D721Med (cell line): ENCODE measurements around the gene CDYL.

Experiments used
- DNase-seq: peaks from one replicate; pipeline ENCODE4 v3.0.0; 2011; ENCODE audit warnings: low spot score; ENCODE audit not compliant: insufficient read length
- FAIRE-seq: peaks from 2 replicates; lab custom pipeline; 2011; peaks lifted over from hg19 to GRCh38; lab: Jason Lieb, UNC
- TF ChIP-seq, protein P1 (sequence below): IDR thresholded peaks from 2 replicates; pipeline ENCODE4 v1.5.1; 2012; ENCODE audit warnings: mild to moderate bottlenecking, control low read depth; ENCODE audit not compliant: insufficient read depth; ENCODE audit errors: missing control alignments

Gene CDYL

GRCh38 chr6:4899249-4900034, 123.2 kb downstream of the CDYL start:
- TF ChIP-seq, protein P1, sequence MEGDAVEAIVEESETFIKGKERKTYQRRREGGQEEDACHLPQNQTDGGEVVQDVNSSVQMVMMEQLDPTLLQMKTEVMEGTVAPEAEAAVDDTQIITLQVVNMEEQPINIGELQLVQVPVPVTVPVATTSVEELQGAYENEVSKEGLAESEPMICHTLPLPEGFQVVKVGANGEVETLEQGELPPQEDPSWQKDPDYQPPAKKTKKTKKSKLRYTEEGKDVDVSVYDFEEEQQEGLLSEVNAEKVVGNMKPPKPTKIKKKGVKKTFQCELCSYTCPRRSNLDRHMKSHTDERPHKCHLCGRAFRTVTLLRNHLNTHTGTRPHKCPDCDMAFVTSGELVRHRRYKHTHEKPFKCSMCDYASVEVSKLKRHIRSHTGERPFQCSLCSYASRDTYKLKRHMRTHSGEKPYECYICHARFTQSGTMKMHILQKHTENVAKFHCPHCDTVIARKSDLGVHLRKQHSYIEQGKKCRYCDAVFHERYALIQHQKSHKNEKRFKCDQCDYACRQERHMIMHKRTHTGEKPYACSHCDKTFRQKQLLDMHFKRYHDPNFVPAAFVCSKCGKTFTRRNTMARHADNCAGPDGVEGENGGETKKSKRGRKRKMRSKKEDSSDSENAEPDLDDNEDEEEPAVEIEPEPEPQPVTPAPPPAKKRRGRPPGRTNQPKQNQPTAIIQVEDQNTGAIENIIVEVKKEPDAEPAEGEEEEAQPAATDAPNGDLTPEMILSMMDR: no peak
- DNase-seq (no peak), FAIRE-seq (no peak)

GRCh38 chr6:4901386-4902061, 125.3 kb downstream of the CDYL start:
- no peak for FAIRE-seq
- TF ChIP-seq, protein P1: no peak
- DNase-seq: no peak

DNA sequence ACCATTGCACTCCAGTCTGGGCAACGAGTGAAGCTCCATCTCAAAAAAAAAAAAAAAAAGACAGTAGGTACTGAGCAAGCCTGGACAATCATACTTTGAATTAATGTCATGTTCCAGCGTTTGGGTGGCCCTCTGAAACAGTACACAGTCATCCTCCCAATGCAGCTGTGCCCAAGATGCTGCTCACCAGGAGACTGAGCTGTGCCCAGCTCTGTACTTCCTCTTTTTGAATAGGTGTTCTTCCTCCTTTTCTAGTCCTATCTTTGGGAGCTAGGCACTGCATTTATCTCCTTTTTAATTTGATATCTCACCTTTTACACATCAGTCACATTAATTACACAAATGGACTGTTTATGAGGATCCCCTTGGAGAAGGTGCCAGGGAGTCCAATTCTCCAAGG, 126.2 kb downstream of the CDYL start:
- FAIRE-seq (no peak), DNase-seq (no peak)
- TF ChIP-seq, protein P1: no peak

GRCh38 chr6:4903121-4903520, 126.9 kb downstream of the CDYL start:
- TF ChIP-seq, protein P1: no peak
- DNase-seq (no peak), FAIRE-seq (no peak)

DNA sequence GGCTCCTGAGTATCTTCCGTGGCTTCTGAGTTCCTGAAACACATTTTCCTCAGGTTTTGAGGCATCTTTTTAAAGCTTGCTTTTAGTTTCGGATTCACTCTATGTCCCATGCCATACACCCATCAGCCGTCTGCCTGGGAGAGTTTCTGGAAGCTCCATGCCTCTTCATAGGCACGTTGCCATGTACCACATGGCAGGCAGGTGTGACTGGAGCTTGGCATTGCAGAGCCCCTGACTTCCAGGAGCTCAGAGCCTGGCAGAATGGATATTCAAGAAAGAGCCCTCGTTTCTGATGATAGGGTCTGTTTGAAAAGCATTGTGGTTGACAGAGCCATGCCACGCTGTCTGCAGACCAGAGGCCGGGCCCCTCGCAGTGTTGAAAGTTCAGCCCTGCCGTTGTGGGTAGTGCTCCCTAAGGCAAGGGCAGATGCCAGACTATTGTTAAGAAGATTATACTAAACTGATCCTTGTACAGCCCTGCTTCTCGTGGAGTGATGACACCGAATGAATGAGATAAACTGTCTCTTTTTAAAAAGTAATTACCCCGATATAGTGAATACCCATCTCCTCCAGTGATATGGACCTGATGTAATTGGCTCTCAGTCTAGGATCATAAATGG, 127.7 kb downstream of the CDYL start:
- TF ChIP-seq, protein P1: no peak
- peak; percentile 63 for DNase-seq
- FAIRE-seq: peak; percentile 69

DNA sequence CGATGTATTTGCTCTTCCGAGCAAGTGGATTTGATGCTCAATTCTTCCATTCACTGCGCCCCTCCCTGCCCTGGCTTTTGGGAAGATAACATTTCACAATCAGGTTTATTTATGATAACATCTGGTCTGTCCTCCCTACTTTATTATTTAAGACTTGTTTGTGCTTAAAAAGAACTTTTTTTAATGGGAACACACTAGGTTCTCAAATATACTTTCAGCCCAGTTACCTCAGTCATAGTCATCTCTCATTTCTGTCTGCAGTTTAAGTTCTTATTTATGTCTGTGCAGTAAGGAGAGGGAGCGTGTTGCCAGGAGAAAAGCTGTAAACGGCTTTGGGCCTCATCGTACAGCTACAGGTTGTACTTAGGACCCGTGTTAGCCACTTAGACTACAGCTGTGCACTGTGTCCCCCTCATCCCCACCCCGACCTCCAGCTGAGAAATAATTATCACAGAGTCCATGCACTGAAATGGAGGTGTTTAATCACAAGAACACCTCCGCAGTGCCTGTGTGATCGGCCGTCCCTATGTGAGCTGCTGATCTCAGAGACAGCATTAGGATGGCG, 128.3 kb downstream of the CDYL start:
- TF ChIP-seq, protein P1: no peak
- FAIRE-seq: no peak
- no peak for DNase-seq

DNA sequence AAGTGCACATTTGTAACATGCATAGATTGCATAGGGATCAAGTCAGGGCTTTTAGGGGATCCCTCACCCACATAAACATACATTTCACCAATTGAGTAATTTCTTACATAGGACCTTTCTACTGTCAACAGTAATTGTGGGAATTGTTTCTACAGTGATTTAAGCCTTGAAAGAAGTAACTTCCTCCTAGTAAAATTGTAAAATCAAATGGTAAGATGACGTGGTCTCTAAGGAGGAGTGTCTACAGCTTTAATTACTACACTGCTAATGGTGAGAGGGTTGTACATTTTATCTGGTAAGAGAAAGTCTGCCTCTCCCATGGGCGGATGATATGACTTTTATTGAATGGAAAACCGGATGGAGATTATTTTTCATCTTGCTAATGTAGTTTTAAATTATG, 129.6 kb downstream of the CDYL start:
- FAIRE-seq: no peak
- no peak for DNase-seq
- TF ChIP-seq, protein P1: no peak
